GM20431 (cell line): ENCODE results near the gene IL20.

ENCODE experiments used
- in situ Hi-C: fragments of 300-500 bp; cut with MseI, MboI; formaldehyde crosslinking; loops from one replicate; pipeline ENCODE4 v1.15.0; 2020; ENCODE audit warnings: low sequenced_read_pairs; ENCODE audit not compliant: unreplicated experiment

The IL20 gene

DNA sequence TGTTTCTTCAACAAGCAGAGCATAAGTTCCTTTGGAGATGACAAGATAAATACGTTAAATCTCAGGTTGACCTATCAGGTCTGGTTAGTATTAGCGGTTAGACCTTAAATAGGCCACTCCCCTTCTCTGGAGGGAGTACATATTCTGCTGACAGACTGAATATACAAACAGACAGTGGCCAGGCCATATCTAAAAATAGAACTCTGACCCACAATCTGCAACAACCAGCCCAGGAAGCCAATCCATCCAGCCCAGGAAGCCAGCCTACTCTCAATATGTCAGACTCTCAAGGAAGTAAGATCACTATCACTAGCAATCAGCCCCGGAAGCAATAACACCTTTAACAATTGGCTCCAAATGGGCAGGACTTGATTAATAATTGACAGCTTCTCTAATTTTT lies 6.7 kb downstream of the IL20 start:
- in situ Hi-C loops, result no loop called here

DNA sequence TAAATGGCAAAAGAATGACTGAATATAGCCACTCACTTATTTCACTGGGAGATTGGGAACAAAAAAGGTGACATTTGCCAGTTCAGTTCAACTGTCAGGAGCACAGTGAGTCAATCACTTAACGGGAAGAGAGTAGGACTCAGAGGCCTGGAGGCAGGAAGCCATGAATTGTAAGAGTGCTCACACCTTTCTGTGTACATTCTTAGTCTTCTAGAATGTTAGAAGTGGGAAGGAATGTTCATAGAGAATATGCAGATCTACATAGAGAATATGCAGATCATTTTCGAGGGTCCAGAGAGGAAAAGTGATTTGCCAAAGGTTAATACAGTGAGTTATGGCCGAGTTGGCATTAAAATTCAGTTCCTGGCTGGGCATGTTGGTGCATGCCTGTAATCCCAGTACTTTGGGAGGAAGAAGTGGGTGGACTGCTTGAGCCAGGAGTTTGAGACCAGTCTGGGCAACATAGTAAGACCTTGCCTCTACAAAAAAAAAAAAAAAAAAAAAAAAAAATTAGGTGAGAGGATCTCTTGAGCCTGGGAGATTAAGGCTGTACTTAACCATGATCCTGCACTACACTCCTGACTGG lies 8.3 kb downstream of the IL20 start:
- in situ Hi-C loops, result no loop called here

DNA sequence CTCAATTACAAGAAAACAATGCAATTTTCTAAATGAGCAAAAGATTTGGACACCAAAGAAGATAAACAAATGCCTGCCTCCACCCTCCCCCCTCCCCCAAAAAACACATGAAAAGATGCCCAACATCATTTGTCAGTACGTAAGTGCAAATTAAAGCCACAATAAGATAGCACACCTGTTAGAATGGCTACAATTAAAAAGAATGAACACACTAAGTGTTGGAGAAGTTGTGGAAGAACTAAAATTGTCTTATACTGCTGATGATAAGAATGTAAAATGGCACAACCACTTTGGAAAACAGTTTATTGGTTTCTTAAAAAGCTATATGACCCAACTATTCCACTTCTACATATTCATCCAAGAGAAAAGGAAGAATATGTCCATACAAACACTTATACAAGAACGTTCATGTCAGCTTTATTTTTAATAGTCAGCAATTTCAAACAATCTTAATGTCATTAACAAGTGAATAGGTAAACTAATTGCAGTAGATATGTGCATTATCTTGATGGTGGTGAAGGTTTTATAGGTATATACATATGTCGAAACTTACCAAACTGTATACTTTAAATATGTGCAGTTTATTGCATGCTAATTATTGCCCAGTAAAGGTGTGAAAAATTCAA lies 10.4 kb downstream of the IL20 start:
- in situ Hi-C loops, result no loop called here

DNA sequence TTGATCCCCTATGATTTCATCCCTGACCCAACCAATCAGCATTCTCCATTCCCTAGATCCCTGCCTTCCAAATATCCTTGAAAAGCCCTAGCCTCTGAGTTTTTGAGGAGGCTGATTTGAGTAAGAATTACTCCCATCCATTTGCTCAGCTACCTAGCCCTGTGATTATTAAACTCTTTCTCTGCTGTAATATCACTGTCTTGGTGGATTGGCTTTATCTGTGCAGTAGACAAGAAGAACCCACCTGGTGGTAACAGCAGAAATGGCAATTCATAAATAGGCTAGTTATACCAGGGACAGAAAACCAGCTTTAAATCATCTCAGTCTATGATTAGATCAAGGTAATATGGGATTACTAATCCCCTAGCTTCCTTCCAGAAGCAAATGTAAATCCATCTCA lies 13.0 kb downstream of the IL20 start:
- in situ Hi-C loops, result no loop called here

DNA sequence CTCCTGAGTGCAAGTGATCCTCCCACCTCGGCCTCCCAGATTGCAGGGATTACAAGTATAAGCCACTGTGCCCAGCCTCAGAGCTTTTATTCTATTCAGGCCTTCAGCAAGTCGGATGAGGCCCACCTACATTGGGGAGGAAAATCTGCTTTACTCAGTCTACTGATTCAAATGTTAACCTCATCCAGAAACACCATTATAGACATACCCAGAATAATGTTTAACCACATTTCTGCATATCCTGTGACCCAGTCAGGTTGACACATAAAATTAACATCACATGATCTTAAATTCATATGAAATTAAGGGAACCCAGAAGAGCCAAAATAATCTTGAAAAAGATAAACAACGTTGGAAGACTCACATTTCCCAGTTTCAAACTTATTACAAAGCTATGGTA lies 14.9 kb downstream of the IL20 start:
- in situ Hi-C loops, result no loop called here

DNA sequence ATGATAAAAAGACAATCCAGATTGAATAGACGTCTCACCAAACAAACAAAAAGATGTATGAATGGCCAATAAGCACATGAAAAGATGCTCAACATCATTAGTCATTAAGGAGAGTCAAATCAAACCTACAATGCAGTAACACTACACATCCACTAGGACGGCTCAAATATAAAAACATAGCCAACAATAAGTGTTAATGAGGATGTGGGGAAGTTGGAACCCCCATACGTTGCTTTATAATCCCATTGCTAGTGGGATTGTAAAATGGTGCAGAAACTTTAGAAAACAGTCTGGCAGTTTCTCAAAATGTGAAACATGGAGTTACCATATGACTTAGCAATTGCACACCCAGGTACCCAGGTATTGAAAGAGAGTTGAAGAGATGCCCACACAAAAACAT lies 17.1 kb downstream of the IL20 start:
- in situ Hi-C loops, result no loop called here

DNA sequence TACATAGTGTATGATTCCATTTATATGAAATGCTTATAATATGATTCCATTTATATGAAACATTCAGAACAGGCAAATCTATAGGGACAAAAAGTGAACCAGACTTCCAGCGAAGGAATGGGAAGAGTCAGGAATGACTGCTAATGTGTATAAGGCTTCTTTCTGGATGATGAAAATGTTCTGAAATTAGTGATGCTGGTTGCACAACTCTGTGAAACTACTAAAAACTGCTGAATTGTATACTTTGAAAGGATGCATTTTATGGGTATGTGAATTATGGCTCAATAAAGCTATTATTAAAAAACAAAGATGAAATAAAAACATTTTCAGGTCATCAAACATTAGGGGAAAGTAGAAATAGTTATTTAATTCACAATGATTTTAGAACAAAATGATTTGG lies 17.7 kb downstream of the IL20 start:
- in situ Hi-C loops, result no loop called here

DNA sequence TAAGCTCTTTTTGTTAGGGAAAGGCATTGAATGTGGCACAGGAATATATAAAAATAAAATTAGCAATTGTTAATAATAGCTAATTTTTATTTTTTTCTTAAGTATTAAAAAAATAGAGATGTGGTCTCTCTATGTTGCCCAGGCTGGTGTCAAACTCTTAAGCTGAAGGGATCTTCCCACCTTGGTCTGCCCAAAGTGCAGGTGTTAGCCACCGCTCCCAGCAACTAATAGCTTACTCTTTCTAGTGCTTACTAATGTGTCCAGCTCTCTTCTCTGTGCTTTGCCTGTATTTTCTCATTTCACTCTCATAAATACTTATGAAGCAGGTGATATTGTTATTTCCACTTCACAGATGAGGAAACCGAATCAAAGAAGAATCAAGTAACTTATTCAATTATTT lies 18.5 kb downstream of the IL20 start:
- in situ Hi-C loops, result no loop called here

DNA sequence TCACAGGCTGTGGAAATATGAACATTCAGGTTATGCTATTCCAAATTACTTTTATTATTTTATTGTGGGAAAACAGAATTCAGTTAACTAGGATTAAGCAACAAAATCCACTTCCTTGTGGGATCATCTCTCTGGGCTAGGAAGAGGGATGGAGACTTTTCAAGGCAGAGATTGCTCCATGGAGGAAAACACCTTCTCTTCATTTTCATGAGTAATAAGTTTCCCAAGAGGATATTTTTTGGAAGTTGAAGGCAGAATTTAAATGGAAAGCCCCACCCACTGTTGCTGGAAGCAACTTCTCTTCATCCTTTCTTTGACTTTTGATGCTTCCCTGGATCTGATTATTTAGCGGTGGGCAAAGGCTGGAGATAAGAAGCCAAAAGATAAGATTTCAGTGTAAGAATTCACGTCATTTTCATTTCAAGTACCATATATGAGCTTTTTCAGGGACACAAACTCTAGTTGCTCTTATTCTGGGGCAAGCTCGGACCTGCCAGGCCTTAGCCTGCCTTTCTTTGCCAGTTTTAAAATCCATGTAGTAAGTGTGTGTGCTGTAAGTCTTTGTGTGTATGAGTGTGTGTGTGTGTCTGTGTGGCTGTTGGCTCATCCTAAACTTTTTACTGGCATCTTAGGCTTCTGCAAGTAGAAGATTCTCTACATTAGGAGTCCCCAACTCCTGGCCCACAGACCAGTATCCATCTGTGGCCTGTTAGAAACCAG lies 20.1 kb downstream of the IL20 start:
- in situ Hi-C loops, result no loop called here

DNA sequence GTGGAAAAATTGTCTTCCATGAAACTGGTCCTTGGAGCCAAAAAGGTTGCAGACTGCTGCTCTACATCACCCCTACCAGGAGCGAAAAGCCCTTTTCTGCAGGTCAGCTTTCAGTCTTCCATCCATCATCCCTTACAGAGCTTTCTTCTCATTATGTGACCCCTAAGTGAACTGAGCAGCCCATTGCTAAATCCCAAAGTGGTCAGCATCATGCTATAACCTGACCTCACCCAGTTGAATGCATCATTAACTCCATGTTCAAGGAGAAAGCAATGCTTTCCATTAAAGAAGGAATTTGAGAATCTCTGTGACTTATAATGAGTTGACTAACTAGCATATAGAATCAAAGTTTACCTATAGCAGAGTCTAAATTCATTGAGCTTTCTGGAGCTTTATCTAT lies 21.4 kb downstream of the IL20 start:
- in situ Hi-C loops, result no loop called here

DNA sequence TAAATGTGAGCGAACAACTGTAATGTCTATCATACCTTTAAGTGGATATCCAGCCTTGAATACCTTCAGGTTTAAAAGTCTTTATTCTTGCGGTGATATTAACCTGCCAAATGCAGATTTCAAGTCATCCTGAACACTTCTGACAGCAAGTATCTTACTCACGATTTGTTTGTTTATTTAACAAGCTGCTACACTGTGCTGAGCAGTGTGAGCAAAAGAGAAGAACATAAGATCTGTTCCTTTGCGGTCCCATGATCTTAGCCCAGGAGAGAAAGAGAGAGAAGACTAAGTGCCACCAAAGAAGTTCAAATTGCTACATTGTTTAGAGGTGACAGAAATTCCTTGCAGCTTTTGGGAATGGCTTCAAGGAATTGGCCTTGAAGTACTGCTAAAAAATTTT lies 22.3 kb downstream of the IL20 start:
- in situ Hi-C loops, result no loop called here

DNA sequence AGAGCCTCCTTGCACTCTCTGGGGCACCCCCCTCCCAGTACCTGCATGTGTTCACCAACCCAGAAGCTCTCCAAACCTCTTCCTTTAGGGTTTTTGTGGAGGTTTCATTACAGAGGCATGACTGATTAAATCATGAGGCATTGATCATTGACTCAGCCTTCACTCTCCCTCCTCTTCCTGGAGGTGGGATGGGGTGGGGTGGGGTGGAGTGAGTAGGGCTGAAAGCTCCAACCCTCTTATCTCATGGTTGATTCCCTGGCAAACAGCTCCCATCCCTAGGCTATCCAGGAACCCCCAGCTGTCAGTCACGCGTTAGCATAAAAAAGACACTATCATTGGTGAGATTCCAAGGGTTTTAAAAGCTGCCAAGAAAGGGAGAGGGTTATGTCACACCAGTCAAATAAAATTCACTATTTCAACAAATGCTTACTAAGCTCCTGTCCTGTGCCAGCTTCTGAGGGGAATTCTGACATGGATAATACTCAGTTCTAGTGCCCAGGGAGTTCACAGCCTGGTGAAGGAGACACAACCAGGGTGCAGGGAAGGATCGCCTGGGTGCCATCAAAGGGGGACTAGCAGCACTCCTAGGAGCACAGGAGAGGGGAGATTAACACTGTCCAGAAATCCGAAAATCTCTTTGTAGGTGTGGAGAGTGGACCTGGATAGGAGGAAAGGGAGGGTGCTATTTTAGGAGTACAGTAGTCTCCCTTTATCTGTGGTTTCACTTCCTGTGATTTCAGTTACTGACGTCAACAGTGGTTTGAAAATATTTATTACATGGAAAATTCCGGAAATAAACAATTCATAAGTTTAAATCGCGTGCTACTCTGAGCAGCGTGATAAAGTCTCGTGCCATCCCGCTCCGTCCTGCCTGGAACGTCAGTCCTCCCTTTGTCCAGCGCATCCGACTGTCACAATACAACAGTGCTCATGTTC lies 25.0 kb downstream of the IL20 start:
- in situ Hi-C loops, result no loop called here

DNA sequence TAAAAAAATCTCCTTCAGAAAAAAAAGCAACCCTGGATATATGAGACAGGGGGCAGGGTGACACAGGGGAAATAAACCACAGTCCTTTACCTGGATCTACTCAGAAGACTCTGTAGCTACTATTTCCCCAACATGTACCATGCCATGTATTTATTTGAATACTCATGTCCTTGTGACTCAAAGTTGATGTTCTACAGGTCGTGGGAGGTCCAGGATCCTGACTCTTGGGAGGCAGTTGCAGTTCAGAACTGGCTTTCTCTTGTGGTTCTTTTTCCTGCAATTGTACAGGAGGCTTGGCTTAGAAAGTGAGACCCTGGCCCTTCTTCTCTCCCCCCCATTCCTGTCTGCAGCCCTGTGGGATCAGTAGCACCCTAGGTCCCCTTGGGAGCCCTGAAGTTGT lies 26.0 kb downstream of the IL20 start:
- in situ Hi-C loops, result no loop called here

DNA sequence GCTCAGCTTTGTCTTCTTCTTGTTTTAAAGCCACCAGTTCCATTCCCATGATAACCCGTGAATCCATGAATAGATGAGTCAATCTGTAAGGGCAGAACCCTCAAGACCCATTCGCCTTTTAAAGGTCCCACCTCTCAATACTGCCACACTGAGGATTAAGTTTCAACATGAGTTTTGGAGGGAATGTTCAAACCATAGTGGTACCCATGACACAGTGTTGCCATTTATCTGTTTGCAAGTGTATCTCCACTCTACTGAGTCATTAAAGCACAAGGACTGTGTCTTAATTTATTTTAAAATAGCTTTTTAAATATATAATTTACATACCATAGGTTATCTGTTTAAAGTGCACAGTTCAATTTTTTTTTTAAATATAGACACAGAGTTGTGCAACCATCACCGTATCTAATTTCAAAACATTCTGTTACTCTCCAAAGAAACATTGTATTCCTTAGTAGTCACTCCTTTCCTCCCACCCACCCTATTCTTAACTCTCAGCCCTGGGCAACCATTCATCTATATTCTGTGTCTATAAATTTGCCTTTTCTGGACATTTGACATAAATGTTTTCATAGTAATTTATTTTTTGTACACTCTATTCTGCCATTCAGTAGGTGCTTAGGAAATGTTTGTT lies 27.0 kb downstream of the IL20 start:
- in situ Hi-C loops, result no loop called here

DNA sequence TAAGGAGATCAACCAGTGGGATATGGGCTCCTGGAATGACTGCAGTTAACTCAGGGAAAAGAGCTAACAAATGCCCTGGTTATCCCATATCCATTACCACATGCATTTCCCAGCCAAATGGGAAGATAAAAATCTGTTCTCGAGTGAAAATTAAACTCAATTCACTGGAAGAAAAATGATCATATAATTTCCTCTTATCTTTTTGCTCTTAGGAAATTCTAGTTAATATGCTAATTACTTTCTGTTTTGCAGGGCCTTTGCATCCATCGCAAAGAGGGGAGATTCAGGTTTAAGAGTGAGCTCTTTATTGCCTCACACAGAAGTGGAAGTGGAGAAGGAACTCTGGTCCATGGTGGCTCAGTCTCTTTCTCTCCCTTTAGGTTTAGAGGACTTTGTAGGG lies 28.0 kb downstream of the IL20 start:
- in situ Hi-C loops, result no loop called here

DNA sequence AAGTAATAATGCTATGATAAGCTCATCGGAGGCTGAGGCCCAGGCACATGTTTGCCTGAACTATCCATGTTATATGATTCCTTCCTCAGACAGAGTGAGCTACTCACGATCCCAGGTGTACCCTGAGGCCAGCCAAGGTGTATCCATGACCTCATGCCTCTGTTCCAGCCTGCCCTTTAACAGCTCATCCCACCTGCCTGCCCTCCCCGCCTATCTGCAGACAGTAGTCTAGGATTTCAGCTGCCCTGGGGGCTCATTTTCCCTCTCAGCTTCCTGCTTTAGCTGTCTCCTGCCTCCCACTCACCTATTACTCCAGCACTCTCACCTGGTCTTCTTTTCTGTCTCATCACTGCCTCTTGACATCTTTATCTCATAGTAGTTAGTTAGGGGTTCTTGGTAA lies 29.9 kb downstream of the IL20 start:
- in situ Hi-C loops, result no loop called here

DNA sequence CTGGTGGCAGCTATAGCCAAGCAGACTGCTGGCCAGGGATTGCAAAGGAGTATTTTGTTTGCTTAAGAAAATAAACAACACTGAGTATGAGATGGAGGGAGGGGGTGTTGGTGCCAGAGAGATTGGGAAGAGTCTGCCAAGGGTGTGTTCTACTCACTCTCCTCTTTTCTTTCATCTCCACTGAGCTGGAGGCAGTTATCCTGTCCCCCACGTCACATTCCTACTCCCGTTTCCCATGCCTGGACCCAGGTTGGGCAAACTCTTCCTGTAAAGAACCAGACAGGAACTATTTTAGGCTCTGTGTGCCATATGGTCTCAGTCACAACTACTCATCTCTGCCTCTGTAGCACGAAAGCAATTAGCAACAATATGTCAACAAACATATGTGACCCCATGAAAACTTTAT lies 30.4 kb downstream of the IL20 start:
- in situ Hi-C loops, result no loop called here

DNA sequence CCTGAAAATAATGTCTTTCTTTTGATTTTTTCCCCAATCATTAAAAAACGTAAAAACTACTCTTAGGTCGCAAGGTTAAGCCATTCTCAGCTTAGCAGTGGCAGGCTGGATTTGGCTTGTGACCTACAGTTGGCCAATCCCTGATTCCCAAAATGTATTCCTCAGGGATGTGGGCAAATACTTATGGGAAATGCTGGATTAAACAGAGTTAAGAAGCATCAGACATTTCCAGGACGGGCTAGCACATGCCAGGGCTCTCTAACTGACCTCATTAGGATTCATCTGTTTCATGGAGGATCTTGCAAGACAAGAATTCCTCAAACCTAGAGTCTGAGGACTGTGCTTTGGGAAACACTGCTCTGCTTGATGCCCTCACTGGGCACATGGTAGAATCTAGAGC lies 30.8 kb downstream of the IL20 start:
- in situ Hi-C loops, result no loop called here

DNA sequence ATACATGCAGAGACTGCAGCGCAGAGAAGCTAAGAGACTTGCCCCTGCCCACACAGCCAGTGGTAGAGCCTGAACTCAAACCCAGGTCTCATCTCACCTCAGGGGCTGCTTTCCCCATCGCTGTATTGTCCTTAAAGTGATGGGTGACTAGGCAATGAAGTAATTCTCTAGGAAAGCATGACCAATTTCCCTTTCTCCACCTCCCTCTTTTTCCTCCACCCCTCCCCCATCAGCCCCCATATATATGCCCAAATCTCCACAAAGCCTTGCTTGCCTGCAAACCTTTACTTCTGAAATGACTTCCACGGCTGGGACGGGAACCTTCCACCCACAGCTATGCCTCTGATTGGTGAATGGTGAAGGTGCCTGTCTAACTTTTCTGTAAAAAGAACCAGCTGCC lies 31.8 kb downstream of the IL20 start, which contains the start of gene IL24:
IL24 (plus strand) TSS at position 269 of the 400 bp plus-strand sequence. CDS start 390 bp downstream, outside the sequence.
- in situ Hi-C loops, result no loop called here
